ENCODE results near the gene LHFPL3.

The LHFPL3 gene

GRCh38 chr7:104820836-104821535 is 492.6 kb downstream of the LHFPL3 start:
- Histone ChIP-seq H3K9me3 (ENCODE audit: control insufficient read depth, low read length) (no peaks in the 10 kb centered on the region), H3K27me3 (replicated peaks; ENCODE audit: control insufficient read depth, insufficient read depth, low read length) (peaks cover 32% of the 10 kb centered on the region), H3K4me1 (ENCODE audit: control insufficient read depth, insufficient read depth, low read length) (peaks cover 8% of the 10 kb centered on the region), H3K4me3 (ENCODE audit: low read length) (no peak overlapping the region), H3K36me3 (ENCODE audit: control insufficient read depth, insufficient read depth, low read length, severe bottlenecking) (no peaks in the 10 kb centered on the region), H3K9ac (ENCODE audit: low read length) (no peak overlapping the region)
- DNase-seq (ENCODE audit: low read depth), result no peak

DNA sequence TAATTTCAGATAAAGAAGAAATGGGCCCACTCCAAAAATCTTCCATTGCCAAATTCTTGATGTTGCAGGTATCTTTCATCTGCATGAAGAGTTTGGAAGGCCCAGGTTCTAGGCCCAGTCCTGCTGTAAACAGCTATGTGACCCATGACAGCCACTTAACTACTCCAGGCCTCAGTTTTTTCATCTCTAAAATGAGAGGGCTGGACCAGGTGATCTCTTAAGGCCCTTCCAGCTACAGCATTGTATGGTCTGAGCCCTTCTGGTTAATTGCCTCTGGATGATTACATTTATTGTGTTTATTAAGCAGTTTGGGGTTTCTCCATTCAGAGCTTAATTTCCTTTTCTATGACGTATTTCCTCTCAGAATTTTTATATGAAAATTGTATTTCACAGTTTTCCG is 494.8 kb downstream of the LHFPL3 start:
- no peak for DNase-seq (ENCODE audit: low read depth)
- Histone ChIP-seq H3K36me3 (ENCODE audit: control insufficient read depth, insufficient read depth, low read length, severe bottlenecking) (no peaks in the 10 kb centered on the region), H3K27me3 (replicated peaks; ENCODE audit: control insufficient read depth, insufficient read depth, low read length) (peaks cover 22% of the 10 kb centered on the region), H3K9me3 (ENCODE audit: control insufficient read depth, low read length) (no peaks in the 10 kb centered on the region), H3K9ac (ENCODE audit: low read length) (no peak overlapping the region), H3K4me1 (ENCODE audit: control insufficient read depth, insufficient read depth, low read length) (peaks cover 8% of the 10 kb centered on the region), H3K4me3 (ENCODE audit: low read length) (no peak overlapping the region)

DNA sequence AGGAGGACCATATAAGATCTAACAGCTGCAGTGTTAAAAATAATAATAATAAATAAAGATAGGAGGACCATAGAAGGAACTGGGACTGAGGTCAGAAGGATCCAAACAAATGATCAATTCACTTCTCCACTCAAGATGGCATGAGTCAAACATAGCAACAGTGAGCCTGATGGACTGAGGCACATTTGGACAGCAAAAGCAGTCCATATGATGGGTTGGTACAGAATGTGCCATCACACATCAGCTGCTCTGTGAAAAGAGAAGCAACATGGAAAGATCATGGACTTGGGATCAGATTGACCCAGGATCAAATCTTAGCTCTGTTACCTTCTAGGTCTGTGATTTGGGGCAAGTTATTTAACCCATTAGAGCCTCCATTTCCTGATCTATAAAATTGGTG is 496.7 kb downstream of the LHFPL3 start:
- H3K27me3 ChIP-seq (replicated peaks; ENCODE audit: control insufficient read depth, insufficient read depth, low read length), result peaks cover 10% of the 10 kb centered on the region
- no peak overlapping the region for H3K9ac ChIP-seq (ENCODE audit: low read length)
- no peaks in the 10 kb centered on the region for H3K4me1 ChIP-seq (ENCODE audit: control insufficient read depth, insufficient read depth, low read length)
- no peak for DNase-seq (ENCODE audit: low read depth)
- no peak overlapping the region for H3K4me3 ChIP-seq (ENCODE audit: low read length)
- H3K36me3 ChIP-seq (ENCODE audit: control insufficient read depth, insufficient read depth, low read length, severe bottlenecking), result no peaks in the 10 kb centered on the region
- H3K9me3 ChIP-seq (ENCODE audit: control insufficient read depth, low read length), result no peaks in the 10 kb centered on the region

DNA sequence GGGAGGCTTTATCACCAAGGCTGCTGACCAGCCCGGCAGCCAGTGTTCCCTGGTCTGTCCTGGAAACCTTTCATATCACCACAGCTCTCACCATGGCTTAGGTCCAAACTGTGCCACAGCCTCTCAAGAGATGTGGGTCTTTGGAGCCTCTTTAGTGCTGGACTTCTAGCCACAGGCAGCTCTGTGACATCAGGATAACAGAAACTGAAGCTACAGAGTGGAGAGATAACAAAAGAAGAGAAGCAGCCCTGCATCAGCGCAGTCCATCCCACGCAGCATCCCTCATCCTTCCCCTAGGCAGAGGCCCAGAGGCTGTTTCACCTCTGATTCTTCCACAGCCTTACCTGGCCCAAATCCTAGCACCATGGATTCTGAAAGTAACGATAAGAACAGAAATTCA is 497.7 kb downstream of the LHFPL3 start:
- Histone ChIP-seq H3K4me1 (ENCODE audit: control insufficient read depth, insufficient read depth, low read length) (no peaks in the 10 kb centered on the region), H3K27me3 (replicated peaks; ENCODE audit: control insufficient read depth, insufficient read depth, low read length) (peaks cover under 1% of the 10 kb centered on the region), H3K4me3 (ENCODE audit: low read length) (no peak overlapping the region), H3K9me3 (ENCODE audit: control insufficient read depth, low read length) (peaks cover 3% of the 10 kb centered on the region), H3K36me3 (ENCODE audit: control insufficient read depth, insufficient read depth, low read length, severe bottlenecking) (no peaks in the 10 kb centered on the region), H3K9ac (ENCODE audit: low read length) (no peak overlapping the region)
- DNase-seq (ENCODE audit: low read depth), result no peak

DNA sequence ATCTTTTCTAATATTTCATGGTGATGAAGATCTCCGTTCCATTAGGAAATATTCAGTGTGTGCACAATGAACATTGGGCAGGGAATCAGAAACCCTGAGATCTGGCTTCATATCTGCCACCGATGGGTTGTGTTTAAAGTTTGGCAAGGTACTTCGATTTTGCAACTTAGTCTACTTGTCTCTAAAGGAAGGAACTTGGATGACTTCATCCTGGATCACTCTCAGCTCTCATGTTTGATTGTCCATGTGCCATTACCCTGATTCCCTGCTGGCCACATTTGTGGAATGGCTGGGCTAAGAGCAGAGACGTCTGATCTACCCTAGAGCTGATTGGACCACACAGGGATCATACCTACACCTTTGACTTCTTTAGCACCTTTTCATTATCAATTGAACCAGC is 508.6 kb downstream of the LHFPL3 start:
- DNase-seq (ENCODE audit: low read depth), result no peak
- Histone ChIP-seq H3K4me3 (ENCODE audit: low read length) (no peak overlapping the region), H3K9ac (ENCODE audit: low read length) (no peak overlapping the region), H3K9me3 (ENCODE audit: control insufficient read depth, low read length) (no peaks in the 10 kb centered on the region), H3K27me3 (replicated peaks; ENCODE audit: control insufficient read depth, insufficient read depth, low read length) (peaks cover 10% of the 10 kb centered on the region), H3K4me1 (ENCODE audit: control insufficient read depth, insufficient read depth, low read length) (peaks cover 16% of the 10 kb centered on the region), H3K36me3 (ENCODE audit: control insufficient read depth, insufficient read depth, low read length, severe bottlenecking) (no peaks in the 10 kb centered on the region)

DNA sequence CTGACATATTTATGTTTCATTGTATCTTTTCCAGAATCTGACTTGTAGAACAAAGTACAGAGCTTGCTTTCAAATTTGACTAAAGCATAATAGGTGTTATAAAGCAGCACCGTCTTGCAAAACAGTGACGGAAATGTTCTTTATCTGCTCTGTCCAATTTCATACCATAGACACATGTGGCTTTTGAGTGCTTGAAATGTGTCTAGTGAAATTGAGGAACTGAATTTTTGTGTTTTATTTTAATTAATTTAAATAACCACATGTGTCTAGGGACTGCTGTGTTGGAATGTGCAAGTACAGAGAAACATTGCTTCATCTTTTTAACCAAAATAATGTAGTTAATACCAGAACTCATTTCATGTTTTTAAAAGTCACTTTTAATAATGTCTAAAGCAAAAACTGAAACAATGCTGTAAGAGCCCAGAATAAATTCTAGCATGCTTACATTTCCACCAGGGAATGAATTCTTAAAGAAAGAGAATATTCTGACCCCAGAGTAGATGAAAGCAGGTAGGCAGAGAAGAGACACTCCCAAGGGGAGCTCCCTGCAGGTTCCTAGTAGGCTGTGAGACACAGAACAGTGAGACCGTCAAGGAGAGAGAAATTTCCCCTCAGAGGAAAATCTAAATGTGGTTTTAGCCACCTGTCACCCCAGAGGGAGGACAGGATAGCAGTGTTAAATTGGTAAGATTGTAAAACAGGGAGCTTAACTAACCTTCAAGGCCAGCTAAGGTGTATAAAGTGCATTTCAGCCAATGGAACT is 510.3 kb downstream of the LHFPL3 start:
- H3K9ac ChIP-seq (ENCODE audit: low read length), result no peak overlapping the region
- no peak for DNase-seq (ENCODE audit: low read depth)
- H3K4me3 ChIP-seq (ENCODE audit: low read length), result no peak overlapping the region
- no peaks in the 10 kb centered on the region for H3K9me3 ChIP-seq (ENCODE audit: control insufficient read depth, low read length)
- H3K27me3 ChIP-seq (replicated peaks; ENCODE audit: control insufficient read depth, insufficient read depth, low read length), result peaks cover 10% of the 10 kb centered on the region
- H3K36me3 ChIP-seq (ENCODE audit: control insufficient read depth, insufficient read depth, low read length, severe bottlenecking), result no peaks in the 10 kb centered on the region
- peaks cover 16% of the 10 kb centered on the region for H3K4me1 ChIP-seq (ENCODE audit: control insufficient read depth, insufficient read depth, low read length)

GRCh38 chr7:104839842-104840241 is 511.4 kb downstream of the LHFPL3 start:
- Histone ChIP-seq H3K4me1 (ENCODE audit: control insufficient read depth, insufficient read depth, low read length) (peaks cover 16% of the 10 kb centered on the region), H3K9me3 (ENCODE audit: control insufficient read depth, low read length) (no peaks in the 10 kb centered on the region), H3K36me3 (ENCODE audit: control insufficient read depth, insufficient read depth, low read length, severe bottlenecking) (no peaks in the 10 kb centered on the region), H3K27me3 (replicated peaks; ENCODE audit: control insufficient read depth, insufficient read depth, low read length) (peaks cover 5% of the 10 kb centered on the region), H3K4me3 (ENCODE audit: low read length) (no peak overlapping the region), H3K9ac (ENCODE audit: low read length) (no peak overlapping the region)
- no peak for DNase-seq (ENCODE audit: low read depth)

- DNase-seq (ENCODE audit: low read depth), result no peak
- Histone ChIP-seq H3K9ac (ENCODE audit: low read length) (no peak overlapping the region), H3K4me1 (ENCODE audit: control insufficient read depth, insufficient read depth, low read length) (peaks cover 17% of the 10 kb centered on the region), H3K4me3 (ENCODE audit: low read length) (no peak overlapping the region), H3K27me3 (replicated peaks; ENCODE audit: control insufficient read depth, insufficient read depth, low read length) (peaks cover 12% of the 10 kb centered on the region), H3K9me3 (ENCODE audit: control insufficient read depth, low read length) (no peaks in the 10 kb centered on the region), H3K36me3 (ENCODE audit: control insufficient read depth, insufficient read depth, low read length, severe bottlenecking) (no peaks in the 10 kb centered on the region)
These were observed 513.4 kb downstream of the LHFPL3 start for GRCh38 chr7:104841798-104842197.

GRCh38 chr7:104843198-104843597 is 514.8 kb downstream of the LHFPL3 start:
- Histone ChIP-seq H3K4me3 (ENCODE audit: low read length) (no peak overlapping the region), H3K27me3 (replicated peaks; ENCODE audit: control insufficient read depth, insufficient read depth, low read length) (peaks cover 12% of the 10 kb centered on the region), H3K9ac (ENCODE audit: low read length) (no peak overlapping the region), H3K36me3 (ENCODE audit: control insufficient read depth, insufficient read depth, low read length, severe bottlenecking) (no peaks in the 10 kb centered on the region), H3K4me1 (ENCODE audit: control insufficient read depth, insufficient read depth, low read length) (peaks cover 18% of the 10 kb centered on the region), H3K9me3 (ENCODE audit: control insufficient read depth, low read length) (no peaks in the 10 kb centered on the region)
- DNase-seq (ENCODE audit: low read depth), result no peak

DNA sequence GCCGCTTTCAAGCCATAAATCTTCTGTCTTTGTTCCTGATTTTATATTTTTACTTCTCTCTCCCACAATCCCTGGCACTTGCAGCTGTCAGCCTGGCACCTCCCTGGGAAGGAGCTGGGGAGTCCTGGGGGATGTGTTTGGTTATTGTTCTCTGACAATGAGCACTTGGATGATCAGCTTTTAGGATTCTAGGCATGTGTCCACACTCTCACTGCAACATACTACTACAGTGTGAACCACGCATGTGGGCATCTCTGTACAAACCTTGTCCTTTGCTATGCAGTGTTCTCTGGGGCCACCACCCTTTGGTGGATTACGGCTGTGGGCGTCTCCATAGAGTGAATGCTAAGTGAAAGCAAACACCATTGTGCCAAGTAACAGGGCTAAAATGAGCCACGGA is 517.2 kb downstream of the LHFPL3 start:
- no peak for DNase-seq (ENCODE audit: low read depth)
- Histone ChIP-seq H3K4me1 (ENCODE audit: control insufficient read depth, insufficient read depth, low read length) (peaks cover 10% of the 10 kb centered on the region), H3K4me3 (ENCODE audit: low read length) (no peak overlapping the region), H3K9me3 (ENCODE audit: control insufficient read depth, low read length) (no peaks in the 10 kb centered on the region), H3K27me3 (replicated peaks; ENCODE audit: control insufficient read depth, insufficient read depth, low read length) (peaks cover 12% of the 10 kb centered on the region), H3K9ac (ENCODE audit: low read length) (no peak overlapping the region), H3K36me3 (ENCODE audit: control insufficient read depth, insufficient read depth, low read length, severe bottlenecking) (no peaks in the 10 kb centered on the region)

GRCh38 chr7:104846731-104847130 is 518.3 kb downstream of the LHFPL3 start:
- DNase-seq (ENCODE audit: low read depth), result no peak
- Histone ChIP-seq H3K4me1 (ENCODE audit: control insufficient read depth, insufficient read depth, low read length) (peaks cover 21% of the 10 kb centered on the region), H3K27me3 (replicated peaks; ENCODE audit: control insufficient read depth, insufficient read depth, low read length) (peaks cover 12% of the 10 kb centered on the region), H3K36me3 (ENCODE audit: control insufficient read depth, insufficient read depth, low read length, severe bottlenecking) (no peaks in the 10 kb centered on the region), H3K9ac (ENCODE audit: low read length) (no peak overlapping the region), H3K9me3 (ENCODE audit: control insufficient read depth, low read length) (no peaks in the 10 kb centered on the region), H3K4me3 (ENCODE audit: low read length) (no peak overlapping the region)
